CD4-positive, CD25-positive, alpha-beta regulatory T cell (primary cell): ENCODE data around the gene IGFBP6. TPM values are rescaled to one million over a fixed set of nuclear protein-coding genes. Genes with fewer than 3 reads are reported as not detected.
A peak's percentile ranks its signal among the peaks of the same experiment; 100 is the strongest.

Experiments
- ATAC-seq, 2 donors: fragments of 150-1000 bp; cut with Tn5 transposase; one replicate each; pipeline ENCODE4 v1.10.0; 2021; ENCODE audit warnings: low read depth in 2 of 2, moderate number of reproducible peaks in 2 of 2, moderate library complexity in 1 of 2
- DNase-seq, 3 donors: peaks; one replicate each; pipeline versions ENCODE4 v3.0.0 to v3.0.0-alpha.2; 2012 to 2022; ENCODE audit warnings: mixed read lengths in 1 of 3
- H3K27ac ChIP-seq: one replicate; pipeline ENCODE4 v1.7.0; 2013; ENCODE audit warnings: mild to moderate bottlenecking, low read length; ENCODE audit not compliant: insufficient read depth, poor library complexity, severe bottlenecking
- H3K27me3 ChIP-seq: one replicate; pipeline ENCODE4 v1.7.0; 2013; ENCODE audit warnings: low read length; ENCODE audit not compliant: control insufficient read depth, insufficient read depth
- H3K36me3 ChIP-seq: one replicate; pipeline ENCODE4 v1.7.0; 2013; ENCODE audit warnings: mild to moderate bottlenecking, low read length, moderate library complexity; ENCODE audit not compliant: control insufficient read depth, insufficient read depth
- H3K4me1 ChIP-seq: 2 replicates; pipeline ENCODE4 v1.7.0; 2013; ENCODE audit warnings: mild to moderate bottlenecking, low read length; ENCODE audit not compliant: insufficient read depth, control insufficient read depth, poor library complexity, severe bottlenecking
- H3K4me3 ChIP-seq: one replicate; pipeline ENCODE4 v1.7.0; 2013; ENCODE audit warnings: low read depth, mild to moderate bottlenecking, low read length, moderate library complexity
- H3K9me3 ChIP-seq, 2 experiments: 1 replicate in 1 of 2; 2 replicates in 1 of 2; pipeline ENCODE4 v1.7.0; 2013; ENCODE audit warnings: low read length in 2 of 2, mild to moderate bottlenecking in 1 of 2, moderate library complexity in 1 of 2; ENCODE audit not compliant: control insufficient read depth in 2 of 2
- H3K27ac Mint-ChIP-seq, 3 donors: one replicate each; pipeline ENCODE4 v1.8.0; 2020 to 2022; ENCODE audit warnings: mild to moderate bottlenecking in 3 of 3, mixed read lengths in 3 of 3, moderate library complexity in 2 of 3
- H3K27me3 Mint-ChIP-seq: one replicate; pipeline ENCODE4 v1.8.0; 2022; ENCODE audit warnings: mild to moderate bottlenecking, mixed read lengths
- H3K36me3 Mint-ChIP-seq: one replicate; pipeline ENCODE4 v1.8.0; 2020; ENCODE audit warnings: mixed read lengths
- H3K4me1 Mint-ChIP-seq, 4 donors: one replicate each; pipeline ENCODE4 v1.8.0; 2020 to 2022; ENCODE audit warnings: mixed read lengths in 4 of 4, mild to moderate bottlenecking in 1 of 4
- H3K4me3 Mint-ChIP-seq, 4 donors: one replicate each; pipeline ENCODE4 v1.8.0; 2020 to 2022; ENCODE audit warnings: mild to moderate bottlenecking in 4 of 4, mixed read lengths in 4 of 4, moderate library complexity in 3 of 4
- H3K9me3 Mint-ChIP-seq, 7 donors: one replicate each; pipeline ENCODE4 v1.8.0; 2020 to 2022; ENCODE audit warnings: mixed read lengths in 7 of 7, mild to moderate bottlenecking in 3 of 7, moderate library complexity in 2 of 7
- polyA plus RNA-seq, 4 donors: library from polyadenylated mRNA; unstranded; fragments of 300-500 nt; fragmentation: Illumina TruSeq; gene quantifications; one replicate each; pipeline ENCODE4 v1.2.3, GENCODE V29; 2021
- total RNA-seq: library from RNA; stranded (reverse); gene quantifications from one replicate; pipeline ENCODE4 v1.2.3, GENCODE V29; 2022

The IGFBP6 gene
- total and polyA plus RNA-seq, 5 donors from 2014 or later = 0.84 TPM; not detected in 4

- H3K27ac Mint-ChIP-seq = no peak overlapping the region
These were observed 45.5 kb upstream of the IGFBP6 start for GRCh38 chr12:53051881-53052412.

DNA sequence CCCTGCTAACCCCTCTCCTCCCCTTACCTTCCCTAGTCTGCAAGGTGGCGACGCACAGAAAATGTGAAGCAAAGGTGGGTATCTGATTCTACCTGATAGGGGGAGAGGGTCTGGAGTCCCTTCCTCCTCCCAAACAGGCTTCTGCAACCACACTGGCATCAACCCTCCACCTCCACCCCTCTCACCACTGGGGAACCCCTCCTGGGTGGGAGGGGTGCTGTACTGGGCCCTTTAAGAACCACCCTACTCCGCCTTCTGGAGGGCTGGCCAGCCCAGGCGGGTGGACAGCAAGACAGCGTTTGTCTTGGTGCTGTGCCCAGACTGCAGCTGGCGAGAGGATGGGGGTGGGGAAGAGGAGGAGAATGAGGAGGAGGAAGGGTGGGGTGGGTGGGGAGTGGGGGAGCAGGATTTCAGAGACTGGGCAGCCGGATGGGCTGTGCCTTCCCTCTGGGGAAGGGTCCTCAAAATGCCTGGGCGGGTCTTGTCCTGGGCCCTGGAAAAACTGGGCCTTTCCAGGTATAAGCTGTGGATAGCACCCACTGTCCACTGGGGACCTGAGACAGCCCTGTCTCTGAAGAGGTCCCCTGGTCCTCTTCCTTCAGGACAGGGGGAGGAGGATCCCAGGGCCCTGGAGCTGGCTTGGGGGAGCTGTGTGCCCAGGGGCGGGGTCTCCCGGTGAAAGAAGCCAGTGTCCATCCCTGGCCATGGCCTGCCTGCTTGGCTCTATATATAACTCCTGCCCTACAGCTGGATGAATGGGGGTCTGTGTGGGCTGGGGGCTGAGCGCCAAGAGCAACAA lies 44.8 kb upstream of the IGFBP6 start:
- peaks cover 0 to 17% (median 7%) of the 10 kb centered on the region in 4 donors for H3K4me1 Mint-ChIP-seq
- H3K36me3 ChIP-seq = no peaks in the 10 kb centered on the region
- no peaks in the 10 kb centered on the region for H3K36me3 Mint-ChIP-seq
- peaks cover 20% of the 10 kb centered on the region for H3K4me1 ChIP-seq
- peak overlapping the region in 1 of 4 donors; percentile 83 for H3K4me3 Mint-ChIP-seq
- no peaks in the 10 kb centered on the region for H3K9me3 ChIP-seq
- H3K27ac Mint-ChIP-seq = no peak overlapping the region
- no peak overlapping the region for H3K27ac ChIP-seq
- no peak overlapping the region for H3K4me3 ChIP-seq
- no peaks in the 10 kb centered on the region for H3K9me3 Mint-ChIP-seq
- no peaks in the 10 kb centered on the region for H3K27me3 ChIP-seq
- ATAC-seq (no peak), DNase-seq (no peak)
- peaks cover 4% of the 10 kb centered on the region for H3K27me3 Mint-ChIP-seq

More at GRCh38 chr12:53051881-53052412, 45.5 kb upstream of the IGFBP6 start:
- Histone ChIP-seq H3K4me3 (no peak overlapping the region), H3K4me1 (peaks cover 21% of the 10 kb centered on the region), H3K36me3 (no peaks in the 10 kb centered on the region), H3K9me3 (no peaks in the 10 kb centered on the region), H3K27ac (no peak overlapping the region), H3K27me3 (no peaks in the 10 kb centered on the region)
- peak overlapping the region in 3 of 4 donors; percentile 15 to 90 (median 83) for H3K4me3 Mint-ChIP-seq
- H3K9me3 Mint-ChIP-seq = no peaks in the 10 kb centered on the region
- peaks cover 0 to 17% (median 5%) of the 10 kb centered on the region in 4 donors for H3K4me1 Mint-ChIP-seq
- ATAC-seq (no peak), DNase-seq (no peak)
- H3K36me3 Mint-ChIP-seq = no peaks in the 10 kb centered on the region
- H3K27me3 Mint-ChIP-seq = peaks cover 4% of the 10 kb centered on the region

DNA sequence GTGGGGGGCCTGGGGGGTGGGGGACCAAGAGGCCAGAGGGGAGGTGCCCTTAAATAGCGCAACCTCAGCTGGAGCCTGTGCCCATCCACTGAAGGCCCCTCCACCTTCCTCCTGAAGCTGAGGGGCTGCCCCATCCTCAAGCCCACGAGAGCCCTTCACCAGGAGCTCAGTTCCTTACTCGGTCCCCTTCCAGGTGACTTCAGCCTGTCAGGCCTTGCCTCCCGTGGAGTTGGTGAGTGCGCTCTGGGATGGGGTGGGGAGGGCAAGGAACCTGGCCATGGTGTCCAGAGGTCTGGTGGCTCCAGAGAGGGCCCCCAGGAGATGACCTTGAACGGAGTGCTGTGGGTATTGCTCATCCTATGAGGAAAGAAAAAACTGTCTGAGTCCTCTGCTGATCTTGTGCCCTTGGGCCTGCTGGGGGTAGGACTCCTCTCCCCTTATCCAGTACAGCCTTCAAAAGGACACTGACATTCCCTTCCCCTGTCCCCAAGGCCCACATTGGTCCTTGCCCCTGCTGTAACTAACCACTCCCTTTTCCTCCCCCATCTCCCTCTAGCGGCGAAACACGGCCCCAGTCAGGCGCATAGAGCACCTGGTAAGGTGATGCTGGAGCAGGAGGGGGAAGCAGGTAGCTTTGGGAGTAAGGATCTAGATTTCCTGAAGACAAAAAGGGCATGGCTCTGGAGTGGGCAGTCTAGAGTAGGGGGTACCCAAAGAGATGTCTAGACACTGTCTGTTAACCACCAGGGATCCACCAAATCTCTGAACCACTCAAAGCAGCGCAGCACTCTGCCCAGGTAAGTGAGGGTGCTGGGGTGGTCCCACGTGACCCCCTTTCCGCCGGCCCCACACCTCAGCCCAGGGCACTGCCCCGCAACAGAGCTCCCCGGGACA lies 44.0 kb upstream of the IGFBP6 start:
- ATAC-seq (peak; percentile 17 to 23), DNase-seq (peak; percentile 41 to 56 (median 52))
- H3K27ac ChIP-seq = peak overlapping the region; percentile 62
- H3K27me3 Mint-ChIP-seq = peaks cover 4% of the 10 kb centered on the region
- peaks cover 0 to 15% (median 7%) of the 10 kb centered on the region in 4 donors for H3K4me1 Mint-ChIP-seq
- no peaks in the 10 kb centered on the region for H3K9me3 ChIP-seq
- peak overlapping the region; percentile 40 for H3K4me3 ChIP-seq
- peak overlapping the region; percentile 88 to 95 (median 89) for H3K4me3 Mint-ChIP-seq
- no peaks in the 10 kb centered on the region for H3K9me3 Mint-ChIP-seq
- peak overlapping the region in 2 of 3 donors; percentile 95 to 96 for H3K27ac Mint-ChIP-seq
- H3K27me3 ChIP-seq = no peaks in the 10 kb centered on the region
- peaks cover 17% of the 10 kb centered on the region for H3K4me1 ChIP-seq
- no peaks in the 10 kb centered on the region for H3K36me3 Mint-ChIP-seq
- H3K36me3 ChIP-seq = no peaks in the 10 kb centered on the region

DNA sequence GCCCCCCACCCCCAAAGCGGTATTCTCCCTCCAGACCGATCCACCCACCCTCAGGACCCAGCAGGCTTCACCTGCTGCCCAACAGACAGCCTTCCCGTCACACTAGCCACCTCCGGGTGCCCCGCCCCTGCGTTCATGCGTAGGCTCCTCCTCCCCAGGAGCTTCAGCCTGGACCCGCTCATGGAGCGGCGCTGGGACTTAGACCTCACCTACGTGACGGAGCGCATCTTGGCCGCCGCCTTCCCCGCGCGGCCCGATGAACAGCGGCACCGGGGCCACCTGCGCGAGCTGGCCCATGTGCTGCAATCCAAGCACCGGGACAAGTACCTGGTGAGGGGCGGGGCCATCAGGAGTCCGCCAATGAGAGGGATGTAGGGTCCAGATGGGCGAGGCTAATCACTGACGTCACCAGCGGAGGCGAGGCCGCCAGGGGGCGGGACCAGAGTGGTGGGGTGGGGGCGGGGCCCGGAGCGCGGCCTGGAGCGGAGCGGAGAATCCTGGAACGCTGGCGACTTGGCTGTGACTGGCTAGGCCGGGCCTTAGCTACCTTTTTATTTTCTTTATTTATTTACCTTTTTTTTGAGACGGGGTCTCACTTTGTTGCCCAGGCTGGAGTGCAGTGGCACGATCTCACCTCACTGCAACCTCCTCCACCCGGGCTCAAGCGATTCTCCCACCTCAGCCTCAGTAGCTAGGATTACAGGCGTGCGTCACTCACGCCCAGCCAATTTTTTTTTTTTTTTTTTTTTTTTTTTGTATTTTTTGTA lies 43.2 kb upstream of the IGFBP6 start:
- Histone ChIP-seq H3K4me1 (peaks cover 17% of the 10 kb centered on the region), H3K36me3 (no peaks in the 10 kb centered on the region), H3K27me3 (no peaks in the 10 kb centered on the region), H3K9me3 (no peaks in the 10 kb centered on the region), H3K4me3 (peak overlapping the region; percentile 40), H3K27ac (peak overlapping the region; percentile 62)
- peaks cover 0 to 13% (median 6%) of the 10 kb centered on the region in 4 donors for H3K4me1 Mint-ChIP-seq
- peaks cover 4% of the 10 kb centered on the region for H3K27me3 Mint-ChIP-seq
- peak overlapping the region; percentile 88 to 95 (median 89) for H3K4me3 Mint-ChIP-seq
- H3K9me3 Mint-ChIP-seq = no peaks in the 10 kb centered on the region
- no peaks in the 10 kb centered on the region for H3K36me3 Mint-ChIP-seq
- DNase-seq (peak; percentile 91 to 94 (median 93)), ATAC-seq (peak; percentile 91 to 93)
- peak overlapping the region in 2 of 3 donors; percentile 95 to 96 for H3K27ac Mint-ChIP-seq

DNA sequence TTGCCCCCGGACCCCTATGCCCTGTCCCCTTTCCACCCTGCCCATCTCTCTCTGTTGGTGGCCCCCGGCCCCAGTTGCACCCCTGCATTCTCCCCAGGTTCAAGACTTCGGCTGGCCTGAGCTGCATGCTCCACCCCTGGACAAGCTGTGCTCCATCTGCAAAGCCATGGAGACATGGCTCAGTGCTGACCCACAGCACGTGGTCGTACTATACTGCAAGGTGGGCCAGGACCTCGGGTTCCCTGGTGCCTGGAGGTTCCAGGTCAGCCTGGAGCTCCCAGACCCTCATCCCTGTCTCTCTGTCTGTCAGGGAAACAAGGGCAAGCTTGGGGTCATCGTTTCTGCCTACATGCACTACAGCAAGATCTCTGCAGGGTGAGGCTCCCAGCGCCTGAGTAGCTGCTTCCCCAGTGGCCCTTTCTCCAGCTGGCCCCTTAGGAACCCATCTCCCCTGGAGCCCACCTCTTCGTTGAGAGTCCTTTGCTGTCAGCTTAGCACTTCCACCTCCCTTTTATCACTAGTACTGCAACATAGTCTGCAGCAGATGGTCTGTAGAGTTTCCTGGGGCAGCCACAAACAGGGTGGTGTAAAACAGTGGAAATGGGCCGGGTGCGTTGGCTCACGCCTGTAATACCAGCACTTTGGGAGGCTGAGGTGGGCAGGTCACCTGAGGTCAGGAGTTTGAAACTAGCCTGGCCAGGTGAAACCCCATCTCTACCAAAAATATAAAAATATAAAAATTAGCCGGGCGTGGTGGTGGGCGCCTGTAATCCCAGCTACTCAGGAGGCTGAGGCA lies 41.8 kb upstream of the IGFBP6 start:
- H3K36me3 Mint-ChIP-seq = no peaks in the 10 kb centered on the region
- Histone ChIP-seq H3K4me1 (peaks cover 17% of the 10 kb centered on the region), H3K4me3 (no peak overlapping the region), H3K27ac (no peak overlapping the region), H3K36me3 (no peaks in the 10 kb centered on the region), H3K9me3 (no peaks in the 10 kb centered on the region), H3K27me3 (no peaks in the 10 kb centered on the region)
- no peak for DNase-seq
- peaks cover 0 to 11% (median 5%) of the 10 kb centered on the region in 4 donors for H3K4me1 Mint-ChIP-seq
- H3K4me3 Mint-ChIP-seq = peak overlapping the region; percentile 48 to 67 (median 61)
- no peaks in the 10 kb centered on the region for H3K9me3 Mint-ChIP-seq
- peak overlapping the region in 2 of 3 donors; percentile 2 to 36 for H3K27ac Mint-ChIP-seq
- ATAC-seq = no peak
- peaks cover 4% of the 10 kb centered on the region for H3K27me3 Mint-ChIP-seq

DNA sequence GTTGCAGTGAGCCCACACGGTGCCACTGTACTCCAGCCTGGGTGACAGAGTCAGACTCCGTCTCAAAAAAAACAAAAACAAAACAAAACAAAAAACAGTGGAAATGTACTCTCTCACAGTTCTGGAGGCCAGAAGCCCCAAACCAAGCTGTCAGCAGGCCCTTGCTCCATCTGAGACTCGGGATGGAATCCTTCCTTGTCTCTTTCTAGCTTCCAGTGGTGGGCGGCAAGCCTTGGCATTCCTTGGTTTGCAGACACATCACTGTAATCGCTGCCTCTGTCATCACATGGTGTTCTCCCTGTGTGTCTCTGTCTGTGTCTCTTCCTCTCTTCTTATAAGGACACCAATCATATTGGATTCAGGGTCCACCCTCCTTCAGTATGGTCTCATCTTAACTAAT lies 41.2 kb upstream of the IGFBP6 start:
- Histone ChIP-seq H3K27ac (no peak overlapping the region), H3K36me3 (no peaks in the 10 kb centered on the region), H3K9me3 (no peaks in the 10 kb centered on the region), H3K4me3 (no peak overlapping the region), H3K4me1 (peaks cover 17% of the 10 kb centered on the region), H3K27me3 (no peaks in the 10 kb centered on the region)
- no peak overlapping the region for H3K27ac Mint-ChIP-seq
- ATAC-seq (no peak), DNase-seq (no peak)
- H3K4me1 Mint-ChIP-seq = peaks cover 0 to 11% (median 3%) of the 10 kb centered on the region in 4 donors
- no peaks in the 10 kb centered on the region for H3K9me3 Mint-ChIP-seq
- H3K36me3 Mint-ChIP-seq = no peaks in the 10 kb centered on the region
- peak overlapping the region in 2 of 4 donors; percentile 32 to 69 for H3K4me3 Mint-ChIP-seq
- peaks cover 4% of the 10 kb centered on the region for H3K27me3 Mint-ChIP-seq
